HT-29 (cell line): ENCODE data around the gene COL5A1. TPM values are rescaled to one million over a fixed set of nuclear protein-coding genes. Genes with fewer than 3 reads are reported as not detected.

Experiments used
- DNase-seq: peaks from one replicate; pipeline ENCODE4 v3.0.0-alpha.2; 2015; ENCODE audit warnings: low spot score
- total RNA-seq: library from RNA; depleted of rRNA; stranded (reverse); fragments of >200 nt; shearing (Covaris generic); gene quantifications from 2 replicates; pipeline ENCODE4 v1.2.3, GENCODE V29; 2014

COL5A1 gene
- total RNA-seq, 1 experiment from 2014 or later, result 0.43 TPM

DNA sequence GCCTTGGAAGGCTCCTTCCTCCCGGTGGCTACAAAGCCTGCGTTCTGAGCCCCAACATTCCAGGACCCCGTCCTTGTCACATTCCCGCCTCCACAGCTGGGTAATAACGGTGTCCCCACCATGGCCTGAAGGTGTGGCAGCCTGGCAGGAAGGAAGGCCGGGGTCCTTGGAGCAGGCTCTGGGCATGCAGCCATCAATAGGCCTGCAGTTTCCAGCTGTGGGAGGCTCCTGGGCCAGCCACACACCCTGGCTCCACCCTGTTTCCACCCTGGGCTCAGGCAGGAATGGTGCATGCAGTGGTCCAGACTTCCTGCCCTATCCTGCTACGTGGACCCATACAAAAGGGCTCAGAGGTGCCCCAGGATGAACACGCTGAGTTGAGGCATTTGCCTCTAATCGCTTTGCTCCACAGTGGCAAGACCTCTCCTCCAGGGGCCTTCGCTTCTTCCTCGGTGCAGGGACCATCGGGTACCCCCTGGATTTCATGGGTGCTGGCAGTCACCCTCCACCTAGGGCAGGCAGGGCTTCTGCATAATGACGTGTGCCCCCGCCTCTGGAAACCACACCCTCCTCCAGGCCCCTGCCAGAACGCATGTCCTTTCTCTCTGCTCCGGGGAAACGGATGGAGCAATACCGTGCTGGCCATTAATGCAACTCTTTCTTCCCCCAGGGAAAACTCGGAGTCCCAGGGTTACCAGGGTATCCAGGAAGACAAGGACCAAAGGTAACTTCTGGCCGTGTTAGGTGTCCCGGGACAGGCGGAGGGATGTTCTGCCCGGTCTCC, 143.9 kb downstream of the COL5A1 start:
- DNase-seq, result no peak

DNA sequence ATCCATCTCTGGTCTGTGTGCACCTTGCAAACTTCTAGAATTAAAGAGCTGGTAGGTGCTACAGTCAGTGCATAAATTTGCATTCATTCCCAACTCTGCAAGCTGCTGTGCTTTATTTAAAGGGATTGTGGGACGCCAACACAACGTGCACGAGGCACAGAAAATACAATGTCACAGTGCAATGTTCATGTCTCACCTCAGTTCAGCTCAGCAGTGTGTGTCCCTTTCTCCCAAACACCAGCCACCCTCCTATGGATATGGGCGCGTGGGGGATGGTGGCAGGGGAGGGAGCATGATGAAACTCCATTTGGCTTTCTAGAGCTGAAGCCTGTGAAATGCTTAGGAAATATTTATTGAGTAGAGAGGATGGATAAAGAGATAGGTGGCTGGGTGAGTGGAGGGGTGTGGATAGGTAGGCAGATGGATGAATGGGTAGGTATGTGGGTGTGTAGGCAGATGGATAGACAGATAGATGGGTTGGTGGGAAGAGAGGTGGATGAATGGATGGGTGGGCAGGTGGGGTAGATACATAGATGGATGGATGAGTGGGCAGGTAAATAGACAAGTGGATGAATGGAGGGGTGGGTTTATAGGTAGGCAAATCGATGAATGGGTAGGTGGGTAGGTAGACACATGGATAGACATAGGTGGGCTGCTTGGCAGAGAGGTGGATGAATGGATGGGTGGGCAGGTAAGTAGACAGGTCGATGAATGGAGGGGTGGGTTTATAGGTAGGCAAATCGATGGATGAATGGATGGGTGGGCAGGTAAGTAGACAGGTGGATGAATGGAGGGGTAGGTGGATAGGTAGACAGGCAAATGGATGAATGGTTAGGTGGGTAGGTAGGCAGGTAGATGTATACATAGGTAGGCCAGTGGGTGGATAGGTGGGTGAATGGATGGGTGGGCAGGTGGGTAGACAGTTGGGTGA, 146.3 kb downstream of the COL5A1 start:
- DNase-seq, result no peak

DNA sequence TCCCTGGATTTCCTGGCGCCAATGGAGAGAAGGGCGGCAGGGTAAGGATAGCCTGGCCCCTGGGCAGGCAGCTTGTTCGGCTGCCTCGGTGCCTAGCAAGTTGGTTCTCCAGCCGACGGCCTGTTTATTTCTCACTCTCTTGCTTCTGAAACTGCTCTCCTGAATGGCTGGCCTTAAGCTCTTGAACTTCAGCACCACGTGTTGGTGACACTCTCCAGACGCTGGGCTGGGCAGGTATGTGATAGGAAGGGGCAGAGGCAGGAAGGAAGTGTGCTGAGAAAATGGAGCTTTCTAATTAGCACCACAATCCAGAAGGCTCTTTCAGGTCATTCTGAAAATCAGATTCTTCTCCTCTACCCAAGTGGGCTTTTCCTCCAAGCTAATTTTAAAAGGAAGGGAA, 147.6 kb downstream of the COL5A1 start:
- no peak for DNase-seq

DNA sequence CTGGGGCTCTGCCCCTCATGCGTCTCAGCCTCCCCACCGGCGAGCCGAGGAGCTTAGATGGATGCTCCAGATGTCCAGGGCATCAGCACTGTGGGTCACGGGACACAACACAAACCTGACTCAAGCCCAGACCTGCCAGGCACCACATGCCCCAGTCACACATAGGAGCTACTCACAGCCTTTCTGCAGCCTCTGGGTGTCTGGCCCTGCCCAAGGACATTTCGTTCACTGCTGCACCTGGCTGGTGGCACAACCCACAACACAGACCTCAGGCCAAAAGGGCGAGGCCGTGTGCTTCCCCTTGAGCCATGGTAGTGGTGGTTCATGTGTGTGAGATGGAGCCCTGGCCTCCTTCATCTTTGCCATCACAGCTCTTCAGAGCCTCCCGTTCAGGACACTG, 149.4 kb downstream of the COL5A1 start:
- DNase-seq, result no peak

DNA sequence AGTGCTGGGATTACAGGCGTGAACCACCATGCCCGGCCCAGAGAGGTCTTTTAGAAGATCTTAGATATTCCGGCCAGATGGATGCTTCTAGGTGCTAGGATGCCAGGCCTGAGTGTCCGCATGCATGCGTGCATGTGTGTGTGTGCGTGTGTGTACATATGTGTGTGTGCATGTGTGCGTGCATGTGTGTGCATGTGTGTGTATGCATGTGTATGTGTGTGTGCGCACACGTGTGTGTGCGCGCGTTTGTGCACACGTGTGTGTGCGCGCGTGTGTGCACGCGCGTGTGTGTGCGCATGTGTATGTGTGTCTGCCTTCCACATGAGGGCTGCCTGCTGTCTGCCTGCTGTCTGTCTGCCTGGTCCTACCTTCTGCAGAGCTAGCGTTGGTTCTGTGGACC, 151.0 kb downstream of the COL5A1 start:
- DNase-seq, result no peak

DNA sequence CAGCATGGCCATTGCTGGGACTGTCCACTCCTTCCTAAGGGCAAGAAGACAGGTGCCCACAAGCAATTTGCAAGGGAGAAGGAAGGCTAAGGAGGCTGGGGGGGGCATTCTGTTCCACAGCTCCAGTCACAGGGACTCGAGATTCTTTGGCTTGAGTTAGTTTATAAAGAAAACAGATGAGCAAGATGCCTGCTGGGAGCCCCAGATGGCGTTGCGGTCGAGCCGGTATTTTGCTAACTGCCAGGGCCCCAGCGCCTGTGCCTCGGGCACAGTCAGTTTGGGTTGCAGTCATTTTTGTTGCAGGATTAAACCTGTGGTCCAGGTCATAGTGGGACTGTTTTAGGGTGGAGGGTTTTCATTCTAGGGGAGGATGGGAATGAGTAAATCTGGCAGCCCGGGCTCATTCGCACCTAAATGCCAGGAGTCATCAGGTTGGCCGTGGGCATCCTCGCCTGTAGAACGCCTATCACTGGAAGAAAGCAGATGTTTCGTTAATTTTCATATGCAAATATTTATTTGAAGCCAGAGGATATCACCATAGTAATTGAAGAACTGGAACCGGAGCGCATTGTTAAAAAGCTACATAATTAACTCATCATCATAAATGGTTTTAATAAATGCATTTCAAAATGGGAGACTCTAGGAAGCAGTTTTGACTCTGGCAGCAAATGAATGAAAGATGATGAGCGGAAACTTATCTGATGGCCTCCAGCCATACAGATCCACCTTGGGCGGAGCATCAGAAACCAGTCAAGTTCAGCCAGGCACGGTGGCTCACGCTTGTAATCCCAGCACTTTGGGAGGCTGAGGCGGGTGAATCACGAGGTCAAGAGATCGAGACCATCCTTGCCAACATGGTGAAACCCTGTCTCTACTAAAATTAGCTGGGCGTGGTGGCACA, 151.9 kb downstream of the COL5A1 start:
- DNase-seq, result no peak

DNA sequence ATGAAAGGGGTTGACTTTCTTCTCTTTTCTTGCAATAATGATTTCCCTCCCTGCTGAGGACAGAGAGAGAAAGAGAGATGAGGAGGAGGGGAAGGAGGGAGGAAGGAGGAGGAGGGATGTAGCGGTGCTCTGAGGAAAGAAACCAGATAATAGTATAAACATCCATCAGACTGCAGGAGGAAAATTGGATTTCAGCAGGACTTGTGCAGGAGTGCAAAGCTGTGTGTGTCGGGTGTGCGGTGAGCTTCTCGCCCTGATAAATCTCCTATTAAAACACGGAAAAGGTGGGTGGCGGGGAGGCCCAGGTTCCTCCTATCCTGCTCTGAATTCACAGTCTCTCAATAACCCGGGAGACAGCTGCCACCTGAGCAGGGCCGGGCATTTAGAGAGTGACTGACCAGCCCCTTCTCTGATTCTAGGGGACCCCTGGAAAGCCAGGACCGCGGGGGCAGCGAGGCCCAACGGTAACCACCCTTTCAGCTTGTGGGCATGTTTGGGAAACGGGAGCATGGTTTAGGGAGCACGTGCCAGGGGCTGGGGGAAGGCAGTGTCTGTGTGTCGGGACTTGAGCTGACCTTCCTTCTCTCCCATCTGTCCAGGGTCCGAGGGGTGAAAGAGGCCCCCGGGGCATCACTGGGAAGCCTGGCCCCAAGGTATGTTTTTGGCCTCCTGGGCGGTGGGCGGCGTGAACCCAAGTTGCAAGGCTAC, 153.2 kb downstream of the COL5A1 start:
- no peak for DNase-seq

DNA sequence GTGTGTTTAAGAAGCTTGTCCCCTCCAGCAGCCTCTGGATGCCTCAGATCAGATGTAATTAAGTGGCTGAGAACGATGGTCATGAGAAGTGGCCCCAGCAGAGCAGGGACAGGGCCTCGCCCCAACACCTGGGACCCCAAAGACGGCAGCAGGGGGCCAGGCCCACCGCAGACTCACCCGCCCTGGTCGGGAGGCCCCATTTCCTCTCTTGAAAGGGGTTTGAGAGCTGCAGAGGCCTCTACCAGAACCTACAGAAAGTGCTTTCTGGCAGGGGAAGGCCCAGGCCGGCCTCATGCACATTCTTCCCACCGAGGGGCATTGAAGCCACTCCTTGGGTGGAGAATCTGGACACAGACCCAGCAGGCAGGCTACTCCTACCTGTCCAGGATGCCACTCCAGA, 153.8 kb downstream of the COL5A1 start:
- no peak for DNase-seq

DNA sequence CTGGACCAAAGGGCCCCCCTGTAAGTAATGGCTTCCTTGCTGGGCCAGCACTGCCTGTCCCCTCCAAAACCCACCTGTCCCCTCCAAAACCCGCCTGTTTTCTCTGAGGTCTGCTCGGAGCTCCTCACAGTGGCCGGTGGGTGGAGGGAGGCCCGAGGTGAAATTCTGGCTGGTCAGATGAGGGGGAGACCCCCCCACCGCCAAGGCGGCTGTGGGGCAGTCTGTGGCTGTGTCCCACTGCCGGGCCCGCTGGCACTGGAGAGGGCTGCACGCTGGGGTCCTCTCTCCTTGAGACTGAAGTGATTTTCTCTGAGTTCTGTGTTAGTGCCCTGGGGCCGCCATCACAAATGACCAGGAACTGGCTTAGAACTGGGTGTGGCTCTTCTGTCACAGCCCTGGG, 155.3 kb downstream of the COL5A1 start:
- no peak for DNase-seq

DNA sequence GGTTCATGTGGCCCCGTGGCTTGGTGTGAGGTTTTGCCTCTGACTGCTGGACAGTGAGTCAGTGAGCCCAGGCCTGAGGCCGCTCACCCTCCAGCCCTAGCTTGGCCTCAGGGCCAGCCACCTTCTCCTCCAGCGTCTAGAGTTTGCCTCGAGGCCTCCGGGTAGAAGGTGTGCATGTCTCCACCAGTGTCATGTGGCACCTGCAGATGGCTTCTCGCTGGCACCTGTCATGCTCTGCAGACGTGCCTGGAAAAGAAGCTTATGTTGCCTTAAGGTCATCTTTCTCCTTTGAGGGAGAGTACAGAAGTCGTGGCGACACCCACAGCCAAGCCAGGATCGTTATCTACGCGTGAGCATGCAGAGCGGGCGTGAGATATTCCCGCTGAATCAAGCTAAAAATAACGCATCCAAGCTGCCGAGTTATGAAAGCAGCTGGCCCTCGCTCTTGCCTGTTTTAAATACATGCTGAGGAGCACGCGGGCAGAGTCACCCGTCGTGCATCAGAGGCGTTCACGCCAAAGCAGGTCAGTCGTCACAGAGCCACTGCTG, 159.3 kb downstream of the COL5A1 start:
- no peak for DNase-seq

DNA sequence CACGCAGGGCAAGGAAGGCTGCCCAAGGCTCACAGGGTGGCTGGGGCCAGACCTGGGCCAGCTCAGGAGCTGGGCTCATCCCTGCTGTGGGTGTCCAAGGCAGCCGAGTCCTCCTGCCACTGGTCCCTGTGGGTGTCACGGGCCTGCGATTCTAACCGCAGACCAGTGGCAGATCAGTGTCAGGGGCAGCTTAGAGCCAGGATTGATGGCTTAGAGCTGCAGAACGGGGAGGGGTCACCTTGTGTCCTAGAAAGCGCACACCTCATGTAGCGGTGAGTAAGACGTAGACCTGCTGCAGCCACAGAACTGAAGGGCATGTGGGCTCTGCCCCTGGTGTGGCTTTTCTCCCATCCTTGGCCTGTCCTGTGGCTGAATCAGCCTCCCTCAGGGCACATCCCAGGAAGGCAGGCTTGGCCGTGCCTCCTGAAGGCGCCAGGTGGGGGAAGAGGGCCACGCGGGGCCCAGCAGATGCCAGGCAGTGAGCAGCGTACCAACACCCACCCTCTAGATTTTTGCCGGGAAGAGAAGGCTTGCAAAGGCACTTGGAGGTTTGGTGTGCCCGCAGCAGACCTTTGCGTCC, 160.7 kb downstream of the COL5A1 start:
- no peak for DNase-seq

DNA sequence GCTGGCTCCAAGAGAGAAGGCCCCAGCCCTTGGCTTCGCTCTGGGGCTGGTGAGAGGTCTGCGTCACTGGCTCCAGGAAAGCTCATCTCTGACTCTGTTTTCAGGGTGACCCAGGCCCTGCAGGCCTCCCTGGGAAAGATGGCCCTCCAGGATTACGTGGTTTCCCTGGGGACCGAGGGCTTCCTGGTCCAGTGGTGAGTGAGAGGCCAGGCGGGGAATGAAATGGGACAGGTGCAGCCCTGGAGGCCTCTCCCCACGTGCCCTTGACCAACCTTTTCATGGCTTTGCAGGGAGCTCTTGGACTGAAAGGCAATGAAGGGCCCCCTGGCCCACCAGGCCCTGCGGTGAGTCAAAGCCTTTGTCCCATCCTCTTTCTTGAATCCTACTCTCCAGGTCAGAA, 163.3 kb downstream of the COL5A1 start:
- DNase-seq, result no peak

DNA sequence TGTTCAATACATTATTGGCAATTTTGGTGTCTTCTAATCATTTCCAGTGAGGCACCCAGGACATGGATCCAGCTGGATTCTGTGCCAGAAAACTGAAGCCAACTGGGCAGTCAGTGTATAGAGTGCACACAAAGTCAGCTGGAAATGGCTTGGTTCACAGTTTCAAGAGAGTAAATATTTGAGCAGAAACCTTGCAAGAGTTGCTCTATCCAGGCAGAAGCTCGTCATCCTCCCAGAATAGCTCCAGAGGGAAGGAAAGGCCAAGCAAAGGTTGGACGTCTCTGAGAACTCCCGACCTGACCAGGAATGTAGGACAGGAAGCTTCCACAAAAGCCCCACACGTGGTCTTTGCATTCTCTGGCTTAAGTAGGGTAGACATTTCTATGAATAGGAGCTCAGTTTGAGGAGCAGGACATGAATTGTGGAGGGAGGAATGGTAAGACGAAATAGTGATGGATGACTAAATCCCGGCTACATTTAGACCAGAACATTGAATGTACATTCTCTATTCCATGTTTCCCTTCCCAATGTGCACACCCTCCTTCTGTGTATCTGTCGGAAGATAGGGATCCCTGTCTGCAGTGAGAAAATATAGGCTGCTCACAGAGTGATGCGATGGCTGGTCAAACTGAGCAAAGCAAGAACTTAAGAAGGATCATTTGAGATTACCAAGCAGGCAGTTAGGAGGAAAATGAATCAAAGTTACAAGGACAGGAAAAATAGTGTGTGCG, 166.3 kb downstream of the COL5A1 start:
- DNase-seq, result no peak

DNA sequence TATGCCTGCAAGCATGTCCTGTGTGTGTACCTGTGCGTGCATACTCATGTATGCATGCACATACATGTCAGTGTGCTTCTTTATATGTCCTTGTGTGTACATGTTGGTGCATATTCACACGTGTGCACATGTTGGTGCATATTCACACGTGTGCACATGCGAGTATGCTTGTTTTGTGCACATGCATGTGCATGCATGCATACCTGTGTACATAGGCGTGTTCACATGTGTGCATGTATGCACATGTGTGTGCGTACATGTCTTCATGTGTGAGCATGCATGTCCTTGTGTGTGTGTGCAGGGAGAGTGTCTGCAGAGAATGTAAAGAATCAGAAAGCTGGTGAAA, 166.8 kb downstream of the COL5A1 start:
- DNase-seq, result no peak

DNA sequence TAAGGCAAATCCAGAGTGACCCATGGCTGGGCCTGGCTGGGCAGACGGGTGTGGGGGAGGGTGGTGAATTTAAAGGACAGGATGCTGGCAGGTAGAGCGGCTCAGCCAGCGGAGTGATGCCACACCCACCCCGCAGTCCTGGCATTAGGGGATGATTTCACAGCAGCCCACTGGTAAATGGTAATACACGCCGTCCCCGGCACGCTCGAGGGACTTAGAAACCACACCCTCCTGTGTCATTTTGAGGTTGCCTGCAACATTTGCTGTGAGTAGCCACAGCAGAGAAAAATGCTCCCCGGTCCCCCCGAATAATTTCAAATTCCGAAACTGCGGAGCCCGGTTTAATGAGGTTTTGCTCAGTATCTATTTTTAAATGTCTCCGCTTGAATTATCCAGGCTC, 167.7 kb downstream of the COL5A1 start:
- DNase-seq, result no peak

DNA sequence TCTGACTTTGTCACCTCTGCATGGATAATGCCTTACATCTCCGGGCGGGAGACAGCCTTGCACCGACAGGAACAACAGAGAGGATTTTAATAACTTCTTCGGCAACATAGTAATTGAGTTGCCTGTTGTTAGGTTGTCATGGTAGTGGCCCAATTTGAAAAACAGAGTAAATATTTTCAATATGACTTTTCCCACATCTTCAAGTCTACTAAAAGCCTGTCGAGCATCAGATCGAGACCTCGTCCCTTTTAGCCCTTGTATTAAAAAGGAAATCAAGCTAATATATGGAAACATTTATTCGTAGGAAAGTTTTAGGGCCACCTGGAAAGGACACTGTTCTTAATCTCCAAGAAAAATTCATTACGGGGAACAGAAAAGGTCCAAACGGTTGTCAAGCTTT, 168.2 kb downstream of the COL5A1 start:
- DNase-seq, result no peak

DNA sequence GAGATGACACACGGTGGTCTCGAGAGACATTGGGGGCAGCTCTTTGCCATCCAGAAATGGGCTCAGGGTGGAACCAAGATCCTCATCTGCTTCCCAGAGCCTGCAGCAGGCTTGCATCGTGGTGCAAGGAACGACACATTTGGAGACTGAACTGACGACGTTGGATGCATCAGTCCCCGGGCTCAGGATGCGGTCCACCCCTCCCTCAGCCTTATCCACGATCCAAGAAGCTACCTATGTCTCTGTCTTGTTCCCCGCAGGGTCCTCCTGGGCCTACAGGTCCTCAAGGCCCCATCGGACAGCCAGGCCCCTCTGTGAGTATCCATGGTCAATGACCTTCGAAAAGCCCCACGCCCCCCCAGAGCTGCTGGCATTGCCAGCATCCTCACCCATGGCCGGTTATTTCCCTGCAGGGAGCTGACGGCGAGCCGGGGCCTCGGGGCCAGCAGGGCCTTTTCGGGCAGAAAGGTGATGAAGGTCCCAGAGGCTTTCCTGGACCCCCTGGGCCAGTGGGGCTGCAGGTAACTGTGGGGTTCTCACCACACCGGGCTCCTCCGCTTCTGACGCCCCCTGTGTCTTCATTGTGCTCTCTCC, 169.6 kb downstream of the COL5A1 start:
- DNase-seq, result no peak

DNA sequence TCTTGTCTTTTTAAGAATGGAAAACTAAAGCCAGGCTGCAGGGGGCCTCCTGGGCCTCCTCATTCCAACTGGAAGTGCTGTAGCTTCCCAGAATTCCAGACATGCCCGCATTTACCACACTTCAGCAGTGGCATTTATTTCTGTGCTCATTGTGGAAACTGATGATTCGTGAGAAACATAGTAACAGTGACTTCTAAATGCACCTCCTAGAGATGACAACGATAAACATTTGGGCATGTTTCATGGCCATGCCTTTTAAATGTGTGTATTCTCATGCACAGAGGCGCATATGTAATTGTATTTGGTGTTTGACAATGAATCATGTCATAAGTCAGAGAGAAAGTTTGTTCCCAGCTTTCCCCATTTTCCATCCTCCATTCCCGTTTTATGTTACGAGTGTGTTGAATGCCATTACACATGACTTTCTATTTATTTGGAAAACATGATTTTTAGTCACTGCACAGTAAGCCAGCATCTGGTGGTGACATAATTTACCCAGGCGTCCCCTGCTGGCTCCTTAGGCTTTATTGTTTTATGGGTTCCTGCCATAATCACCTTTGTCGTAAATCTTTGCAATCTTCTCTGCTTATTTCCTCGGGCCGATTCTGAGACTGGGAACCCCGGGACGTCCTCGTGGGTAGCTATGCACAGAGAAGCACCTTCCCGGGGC, 170.2 kb downstream of the COL5A1 start:
- no peak for DNase-seq

DNA sequence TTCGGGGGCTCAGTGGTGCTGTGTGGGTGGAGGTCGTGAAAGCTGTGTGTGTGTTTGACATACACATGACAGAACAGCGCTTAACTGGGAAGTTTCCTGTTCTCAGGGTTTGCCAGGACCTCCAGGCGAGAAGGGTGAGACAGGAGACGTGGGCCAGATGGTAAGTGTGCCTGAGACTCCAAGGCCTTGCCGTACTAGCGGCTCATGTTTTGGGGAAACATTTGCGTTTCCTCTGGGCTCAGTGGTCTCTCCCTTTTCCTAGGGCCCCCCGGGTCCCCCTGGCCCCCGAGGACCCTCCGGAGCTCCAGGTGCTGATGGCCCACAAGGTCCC, 170.7 kb downstream of the COL5A1 start:
- no peak for DNase-seq
